Hematopoietic multipotent progenitor cell treated with erythropoietin and hydrocortisone succinate and interleukin-3 and kit ligand, for 6 days (in vitro differentiated cells): ENCODE measurements around the gene EFNA2.
A peak's percentile ranks its signal among the peaks of the same experiment; 100 is the strongest.
"Not testable (repeated sequence)": the region's sequence is repeated elsewhere in the genome, so short reads cannot be mapped to it uniquely, and the experiment has no call there.

Experiments
- DNase-seq: peaks from one replicate; pipeline ENCODE4 v3.0.0-alpha.2; 2015

EFNA2 gene

GRCh38 chr19:1285737-1286360 lies at the start of gene EFNA2:
TSS of gene EFNA2 (plus strand) at chr19:1285873. CDS start at chr19:1286169, 296 bp downstream.
- DNase-seq, result no peak

- no peak for DNase-seq
Measured at GRCh38 chr19:1236576-1236975, 49.1 kb upstream of the EFNA2 start.

- no peak for DNase-seq
Measured at GRCh38 chr19:1237027-1237659, 48.5 kb upstream of the EFNA2 start.

- peak; percentile 53 for DNase-seq
Measured at GRCh38 chr19:1237754-1238368, 47.8 kb upstream of the EFNA2 start, which contains the start of gene CBARP. TSS of gene CBARP (minus strand) at chr19:1238005. CDS start at chr19:1236100, 1,905 bp downstream.

- DNase-seq, result no peak
Measured at GRCh38 chr19:1238369-1239303, 47.0 kb upstream of the EFNA2 start.

- DNase-seq, result no peak
Measured at GRCh38 chr19:1239420-1239795, 46.3 kb upstream of the EFNA2 start.

GRCh38 chr19:1239796-1240737 lies 45.6 kb upstream of the EFNA2 start:
- peak; percentile 92 for DNase-seq

GRCh38 chr19:1240925-1241324 lies 44.7 kb upstream of the EFNA2 start:
- no peak for DNase-seq

GRCh38 chr19:1241417-1242095 lies 44.1 kb upstream of the EFNA2 start, which contains the start of gene ATP5F1D:
TSS of gene ATP5F1D (plus strand) at chr19:1241751. CDS start at chr19:1241851, 100 bp downstream.
- DNase-seq, result peak; percentile 98

GRCh38 chr19:1243768-1244692 lies 41.6 kb upstream of the EFNA2 start:
- DNase-seq, result peak; percentile 94

GRCh38 chr19:1244693-1245451 lies 40.8 kb upstream of the EFNA2 start:
- peak; percentile 68 for DNase-seq

- no peak for DNase-seq
Measured at GRCh38 chr19:1245494-1246264, 40.0 kb upstream of the EFNA2 start.

GRCh38 chr19:1246265-1247087 lies 39.2 kb upstream of the EFNA2 start:
- DNase-seq, result not testable (repeated sequence)

- DNase-seq, result no peak
Measured at GRCh38 chr19:1247748-1248138, 37.9 kb upstream of the EFNA2 start.

GRCh38 chr19:1248139-1248785 lies 37.4 kb upstream of the EFNA2 start, which contains the start of gene MIDN:
TSS of gene MIDN (plus strand) at chr19:1248583. CDS start at chr19:1250297, 1,714 bp downstream.
- peak; percentile 80 for DNase-seq

GRCh38 chr19:1248786-1249297 lies 36.8 kb upstream of the EFNA2 start:
- peak; percentile 75 for DNase-seq
